Adrenal gland (tissue), 5 donors: ENCODE measurements around the gene TMEM170A.

Experiments
- CTCF ChIP-seq, 6 experiments: fragments of 450-650 bp in 4 of 6; fragments of 200-600 bp in 2 of 6; sonication (generic) in 1 of 6; IDR thresholded peaks; 1 replicate in 5 of 6; 2 replicates in 1 of 6; pipeline versions ENCODE4 v1.5.1 to v1.8.0; 2016 to 2021; ENCODE audit warnings: antibody characterized with exemption in 6 of 6, mild to moderate bottlenecking in 2 of 6, moderate library complexity in 1 of 6
- POLR2A ChIP-seq, 2 donors: fragments of 450-650 bp; IDR thresholded peaks; one replicate each; pipeline ENCODE4 v1.6.1; 2017; ENCODE audit warnings: antibody characterized with exemption in 2 of 2, mild to moderate bottlenecking in 2 of 2, moderate library complexity in 1 of 2
- donor health status: DM: no; HTN: no; CAD: no.

GRCh38 chr16:75475420-75475847, 10.9 kb upstream of the TMEM170A start:
- TF ChIP-seq CTCF (IDR thresholded peaks at IDR 0.05) (no peak), POLR2A (IDR thresholded peaks at IDR 0.05) (no peak)
